Muscle of back (tissue), 11 donors: ENCODE data around the gene CBX8. TPM values are rescaled to one million over a fixed set of nuclear protein-coding genes. Genes with fewer than 3 reads are reported as not detected.
"Not testable (repeated sequence)": the region's sequence is repeated elsewhere in the genome, so short reads cannot be mapped to it uniquely, and the experiment has no call there.

Source experiments
- DNase-seq, 3 donors: peaks; one replicate each; pipeline versions ENCODE4 v3.0.0 to v3.0.0-alpha.2; 2013
- polyA plus RNA-seq, 10 donors: library from polyadenylated mRNA; unstranded; fragments of 120-200 nt; gene quantifications; one replicate each; pipeline ENCODE4 v1.2.1, GENCODE V29; 2013; ENCODE audit not compliant: insufficient read length in 10 of 10

Gene CBX8
- polyA plus RNA-seq, 10 donors = 3.5 to 7.4 (median 5.5) TPM

GRCh38 chr17:79781736-79782575 lies 14.9 kb downstream of the CBX8 start:
- DNase-seq = no peak

- no peak for DNase-seq
These were observed 15.7 kb downstream of the CBX8 start for GRCh38 chr17:79781012-79781650.

DNA sequence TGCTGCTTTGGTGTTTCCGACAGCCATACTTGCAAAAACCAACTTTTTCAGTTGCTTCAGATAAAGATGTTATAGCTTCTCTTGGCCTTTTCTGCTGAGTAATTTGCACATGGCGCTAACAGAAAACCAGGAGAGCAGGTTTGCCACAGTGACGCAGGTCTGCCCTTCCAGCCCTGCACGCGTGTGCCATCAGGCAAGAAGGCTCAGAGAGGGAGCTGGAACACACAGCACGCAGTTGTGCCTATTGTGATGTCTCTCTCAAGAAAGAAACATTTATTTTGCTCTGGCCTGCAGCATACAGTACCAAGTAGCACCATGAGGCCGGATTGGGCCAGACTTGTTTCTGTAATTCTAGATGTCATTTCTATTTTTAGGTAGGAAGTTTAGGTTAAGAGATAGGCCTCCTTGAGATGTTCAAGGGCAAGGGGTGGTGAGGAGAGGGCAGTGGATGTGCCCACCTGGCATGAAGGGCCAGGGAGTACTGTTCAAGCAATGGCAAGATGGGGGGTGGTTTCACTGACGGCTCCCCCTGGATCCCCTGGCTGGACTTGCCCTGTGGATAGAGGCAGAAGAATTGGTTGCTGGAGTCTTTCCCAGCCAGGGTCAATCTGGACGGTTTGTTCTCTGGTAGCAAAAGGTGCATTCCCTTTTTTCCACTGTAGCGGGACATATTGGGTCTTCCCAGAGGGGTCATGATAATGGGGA lies 17.1 kb downstream of the CBX8 start:
- no peak for DNase-seq

- peak in 1 of 3 donors; percentile 38 for DNase-seq
These were observed 17.8 kb downstream of the CBX8 start for GRCh38 chr17:79779084-79779529.

GRCh38 chr17:79778504-79779083 lies 18.3 kb downstream of the CBX8 start:
- peak in 1 of 3 donors; percentile 72 for DNase-seq

- peak; percentile 76 to 87 (median 76) for DNase-seq
These were observed 18.9 kb downstream of the CBX8 start, which contains the start of gene CBX2 for GRCh38 chr17:79777894-79778503. Gene CBX2 (plus strand): TSS chr17:79778148. CDS start chr17:79778236, 88 bp downstream.

- peak in 2 of 3 donors; percentile 52 to 86 for DNase-seq
These were observed 19.6 kb downstream of the CBX8 start for GRCh38 chr17:79777120-79777893.

GRCh38 chr17:79776376-79777119 lies 20.3 kb downstream of the CBX8 start:
- DNase-seq = no peak

- no peak for DNase-seq
These were observed 21.2 kb downstream of the CBX8 start for GRCh38 chr17:79775632-79776031.

- no peak for DNase-seq
These were observed 22.3 kb downstream of the CBX8 start for GRCh38 chr17:79774561-79774975.

GRCh38 chr17:79772726-79773125 lies 24.2 kb downstream of the CBX8 start:
- not testable (repeated sequence) for DNase-seq

- no peak for DNase-seq
These were observed 25.6 kb downstream of the CBX8 start for GRCh38 chr17:79771276-79771675.

DNA sequence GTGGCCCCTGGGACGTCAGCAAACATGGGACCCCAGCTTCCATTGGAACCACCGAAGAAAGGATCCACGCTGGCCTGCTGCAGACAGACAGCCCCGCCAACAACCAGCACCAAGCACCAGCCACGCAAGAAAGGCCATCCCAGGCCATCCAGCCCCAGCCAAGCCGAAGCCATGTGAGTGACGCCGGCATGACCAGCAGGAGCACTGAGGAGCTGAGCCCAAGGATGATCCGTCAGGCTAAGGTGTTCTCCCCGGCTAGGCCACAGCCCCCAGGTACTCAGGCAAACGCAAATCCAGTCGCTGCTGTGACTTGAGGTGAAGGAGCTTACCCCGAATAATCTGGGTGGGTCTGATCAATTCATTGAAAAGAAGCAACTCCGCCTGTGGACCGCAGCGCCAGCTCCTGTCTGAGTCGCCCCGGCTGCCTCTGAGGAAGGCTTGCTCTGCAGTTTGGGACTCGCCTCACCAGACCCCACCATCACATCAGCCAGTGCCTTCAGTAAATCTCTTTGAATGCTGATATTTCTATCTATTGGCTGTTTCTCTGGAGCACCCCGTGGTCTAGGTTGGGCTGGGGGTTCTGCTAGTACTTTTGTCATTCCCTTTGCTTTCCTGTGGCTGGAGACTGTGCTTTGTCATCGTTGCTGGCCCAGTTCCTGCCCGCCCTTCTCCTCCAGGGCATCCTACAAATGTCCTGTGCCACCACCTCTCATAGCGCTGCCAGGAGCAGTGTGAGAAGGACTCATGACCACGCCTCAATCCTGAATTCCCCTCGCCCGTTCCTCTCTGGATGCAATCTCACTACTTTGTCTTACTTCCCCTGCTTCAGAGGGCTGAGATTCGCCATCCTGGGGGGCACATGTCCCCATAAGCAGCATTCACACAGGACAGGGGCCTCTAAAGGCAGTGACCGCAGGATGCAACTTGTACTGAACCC lies 27.0 kb downstream of the CBX8 start:
- DNase-seq = no peak

DNA sequence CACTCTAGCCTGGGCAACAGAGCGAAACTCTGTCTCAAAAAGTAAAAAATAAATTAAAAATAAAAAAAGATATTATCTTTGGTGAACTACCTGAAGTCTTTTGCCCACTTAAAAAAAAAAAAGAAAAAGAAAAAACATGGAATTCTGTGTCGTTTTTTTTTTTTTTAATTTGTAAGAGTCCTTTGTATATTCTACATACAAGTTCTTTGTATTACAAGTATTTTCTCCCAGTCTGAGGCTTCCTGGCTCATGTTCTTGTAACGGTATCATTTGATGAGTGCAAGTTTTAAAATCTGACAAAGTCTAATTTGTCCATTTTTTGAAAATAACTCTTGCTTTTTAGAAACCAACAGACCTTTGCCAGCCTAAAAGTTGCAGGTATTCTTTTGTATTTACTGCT lies 31.2 kb downstream of the CBX8 start:
- no peak for DNase-seq

- DNase-seq = no peak
These were observed 34.8 kb downstream of the CBX8 start for GRCh38 chr17:79761894-79762589.

DNA sequence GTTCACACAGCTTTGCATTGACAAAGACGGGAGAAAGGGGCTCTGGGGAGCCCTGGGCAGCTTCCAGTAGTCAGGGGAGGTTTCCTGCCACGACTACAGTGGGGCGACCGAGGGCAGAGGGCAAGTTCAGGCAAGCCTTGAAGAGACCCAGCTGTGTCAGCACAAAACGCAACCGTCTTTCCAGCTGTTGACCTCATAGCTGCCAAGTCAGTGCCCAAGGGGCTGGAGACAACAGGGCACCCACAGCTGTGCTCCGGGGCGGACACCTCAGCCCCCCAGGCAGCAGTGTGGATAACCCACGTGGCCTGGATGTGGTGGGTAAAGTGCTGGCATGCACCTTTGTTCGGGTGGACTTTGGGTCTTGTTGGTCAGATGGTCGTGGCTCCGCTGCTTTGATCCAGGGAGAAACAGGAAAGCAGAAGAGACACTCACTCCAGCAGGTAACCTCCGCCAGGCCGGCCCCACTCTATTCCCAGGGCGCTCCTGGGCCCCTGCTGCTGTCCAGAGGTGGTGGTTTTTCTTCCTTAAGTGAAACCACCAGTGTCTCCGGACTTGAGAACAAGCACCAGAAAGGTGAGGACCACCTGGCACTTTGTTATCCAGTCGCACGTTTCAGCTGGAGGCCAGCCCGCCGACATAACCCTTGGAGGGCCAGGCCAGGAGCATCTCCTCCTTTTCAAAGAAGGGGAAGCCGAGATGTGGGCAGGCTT lies 36.5 kb downstream of the CBX8 start:
- DNase-seq = no peak

DNA sequence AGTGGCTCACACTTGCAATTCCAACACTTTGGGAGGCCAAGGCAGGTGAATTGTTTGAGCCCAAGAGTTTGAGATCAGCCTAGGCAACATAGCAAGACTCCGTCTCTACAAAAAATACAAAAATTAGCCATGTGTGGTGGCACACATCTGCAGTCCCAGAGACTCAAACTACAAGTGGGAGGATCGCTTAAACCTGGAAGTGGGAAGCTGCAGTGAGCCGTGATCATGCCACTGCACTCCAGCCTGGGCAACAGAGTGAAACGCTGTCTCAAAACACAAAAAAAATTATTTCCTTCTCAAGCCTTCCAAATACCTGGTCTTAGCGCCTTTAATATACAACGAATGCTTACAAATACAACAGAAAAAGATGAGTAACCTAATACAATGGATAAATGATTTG lies 38.6 kb downstream of the CBX8 start:
- DNase-seq = no peak
